Bronchial epithelial cell (primary cell): ENCODE data around the gene AFAP1L1. TPM values are rescaled to one million over a fixed set of nuclear protein-coding genes. Genes with fewer than 3 reads are reported as not detected.

Experiments
- DNase-seq: peaks from one replicate; pipeline ENCODE4 v3.0.0-alpha.2; 2010; ENCODE audit warnings: low read depth
- FAIRE-seq: peaks from 2 replicates; lab custom pipeline; 2011; peaks lifted over from hg19 to GRCh38; lab: Jason Lieb, UNC
- H3K27me3 ChIP-seq: 2 replicates; pipeline ENCODE4 v1.5.1; 2011; ENCODE audit warnings: low read length; ENCODE audit not compliant: control insufficient read depth, insufficient read depth
- H3K36me3 ChIP-seq: 2 replicates; pipeline ENCODE4 v1.5.1; 2011; ENCODE audit warnings: low read length; ENCODE audit not compliant: control insufficient read depth, insufficient read depth
- H3K4me3 ChIP-seq: 2 replicates; pipeline ENCODE4 v1.5.1; 2011; ENCODE audit warnings: mild to moderate bottlenecking, low read depth, low read length, control low read depth
- total RNA-seq: library from RNA; depleted of rRNA; stranded (reverse); fragments of >200 nt; gene quantifications from 2 replicates; pipeline ENCODE4 v1.2.1, GENCODE V29; 2014
- TF ChIP-seq, protein P1 (sequence below): IDR thresholded peaks from 2 replicates; pipeline ENCODE4 v1.5.1; 2011; ENCODE audit warnings: mild to moderate bottlenecking, moderate library complexity, low read length, control low read depth, inconsistent platforms; ENCODE audit not compliant: insufficient read depth, severe bottlenecking

AFAP1L1 gene
- total RNA-seq, 1 donor from 2014 or later: 17.4 TPM

DNA sequence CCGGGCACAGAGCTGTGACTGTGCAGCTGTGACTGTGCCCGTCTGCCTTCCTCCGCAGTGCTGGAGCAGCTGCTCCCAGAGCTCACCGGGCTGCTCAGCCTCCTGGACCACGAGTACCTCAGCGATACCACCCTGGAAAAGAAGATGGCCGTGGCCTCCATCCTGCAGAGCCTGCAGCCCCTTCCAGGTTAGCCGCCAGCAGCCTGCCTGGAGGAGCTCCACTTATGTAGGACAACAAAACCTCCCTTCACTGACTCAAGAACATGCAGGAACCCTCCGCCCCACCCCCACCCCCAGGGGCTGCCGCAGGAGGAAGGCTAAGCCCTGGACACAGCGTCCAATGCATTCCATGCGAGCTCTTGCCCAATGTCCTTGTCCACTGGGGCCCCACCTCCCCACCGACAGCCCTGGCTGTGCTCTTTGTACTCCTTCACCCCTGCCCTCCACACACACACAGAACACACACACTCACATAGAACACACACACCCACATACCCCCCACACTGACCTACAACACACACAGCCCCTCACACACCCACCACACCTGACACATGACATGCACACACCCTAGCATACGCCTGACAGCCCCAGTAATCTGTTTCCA lies 27.9 kb downstream of the AFAP1L1 start:
- Histone ChIP-seq H3K36me3 (peaks cover 4% of the 10 kb centered on the region), H3K27me3 (no peaks in the 10 kb centered on the region), H3K4me3 (no peak overlapping the region)
- TF ChIP-seq, protein P1, sequence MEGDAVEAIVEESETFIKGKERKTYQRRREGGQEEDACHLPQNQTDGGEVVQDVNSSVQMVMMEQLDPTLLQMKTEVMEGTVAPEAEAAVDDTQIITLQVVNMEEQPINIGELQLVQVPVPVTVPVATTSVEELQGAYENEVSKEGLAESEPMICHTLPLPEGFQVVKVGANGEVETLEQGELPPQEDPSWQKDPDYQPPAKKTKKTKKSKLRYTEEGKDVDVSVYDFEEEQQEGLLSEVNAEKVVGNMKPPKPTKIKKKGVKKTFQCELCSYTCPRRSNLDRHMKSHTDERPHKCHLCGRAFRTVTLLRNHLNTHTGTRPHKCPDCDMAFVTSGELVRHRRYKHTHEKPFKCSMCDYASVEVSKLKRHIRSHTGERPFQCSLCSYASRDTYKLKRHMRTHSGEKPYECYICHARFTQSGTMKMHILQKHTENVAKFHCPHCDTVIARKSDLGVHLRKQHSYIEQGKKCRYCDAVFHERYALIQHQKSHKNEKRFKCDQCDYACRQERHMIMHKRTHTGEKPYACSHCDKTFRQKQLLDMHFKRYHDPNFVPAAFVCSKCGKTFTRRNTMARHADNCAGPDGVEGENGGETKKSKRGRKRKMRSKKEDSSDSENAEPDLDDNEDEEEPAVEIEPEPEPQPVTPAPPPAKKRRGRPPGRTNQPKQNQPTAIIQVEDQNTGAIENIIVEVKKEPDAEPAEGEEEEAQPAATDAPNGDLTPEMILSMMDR: no peak
- DNase-seq: no peak
- no peak for FAIRE-seq

DNA sequence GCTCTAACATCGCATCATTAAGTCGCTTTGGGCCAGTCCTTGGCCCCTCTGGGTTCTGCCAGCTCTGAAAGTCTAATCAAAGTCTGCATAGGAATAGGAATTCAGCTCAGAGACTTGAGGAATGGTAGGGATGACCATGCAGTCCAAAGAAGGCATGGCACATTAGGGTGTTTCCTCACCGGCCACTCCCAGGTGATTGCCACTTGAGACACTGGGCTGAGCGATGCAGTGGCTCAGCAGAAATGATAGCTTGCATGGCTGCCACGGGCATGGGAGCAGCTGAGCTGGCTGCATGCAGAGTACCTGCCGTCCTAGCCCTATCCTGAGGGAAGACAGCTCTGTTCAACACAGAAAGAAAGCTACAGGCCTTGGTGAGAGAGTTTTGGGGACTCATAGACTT lies 28.8 kb downstream of the AFAP1L1 start:
- no peak for DNase-seq
- H3K4me3 ChIP-seq: no peak overlapping the region

DNA sequence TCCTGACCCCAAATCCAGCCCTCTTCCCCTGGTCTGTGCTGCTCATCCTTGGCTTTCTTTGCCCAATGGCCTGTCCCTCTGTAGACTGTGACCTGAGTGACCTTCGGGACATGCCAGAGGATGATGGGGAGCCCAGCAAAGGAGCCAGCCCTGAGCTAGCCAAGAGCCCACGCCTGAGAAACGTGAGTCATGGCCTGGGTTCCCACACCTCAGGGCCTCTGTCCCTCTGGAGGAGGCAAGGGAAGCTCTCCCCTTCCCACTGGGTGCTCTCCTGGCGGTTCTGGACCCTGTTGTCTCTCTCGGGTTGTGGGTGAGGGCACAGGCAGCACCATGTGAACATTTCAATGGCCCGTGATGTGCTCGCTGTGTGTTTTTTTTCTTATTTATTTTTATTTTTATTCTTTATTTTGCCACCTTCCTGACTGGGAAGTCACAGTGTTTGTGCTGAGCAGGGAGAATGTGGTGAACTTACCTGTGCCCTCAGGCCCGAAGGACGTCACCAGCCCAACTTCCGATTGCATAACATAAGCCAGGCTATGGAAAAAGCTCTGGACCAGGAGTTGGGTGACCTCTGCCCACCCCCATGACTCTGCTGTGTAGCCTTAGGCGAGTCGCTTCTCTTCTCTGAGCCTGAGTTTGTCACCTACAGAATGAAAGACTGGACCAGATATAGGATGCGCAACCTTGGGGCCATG lies 29.5 kb downstream of the AFAP1L1 start:
- TF ChIP-seq, protein P1: no peak
- no peak for FAIRE-seq
- no peak for DNase-seq
- H3K4me3 ChIP-seq: no peak overlapping the region
- H3K27me3 ChIP-seq: no peaks in the 10 kb centered on the region
- peaks cover 4% of the 10 kb centered on the region for H3K36me3 ChIP-seq

More for the DNA sequence above, 28.8 kb downstream of the AFAP1L1 start:
- FAIRE-seq: no peak
- TF ChIP-seq, protein P1: no peak
- Histone ChIP-seq H3K36me3 (peaks cover 4% of the 10 kb centered on the region), H3K27me3 (no peaks in the 10 kb centered on the region)

DNA sequence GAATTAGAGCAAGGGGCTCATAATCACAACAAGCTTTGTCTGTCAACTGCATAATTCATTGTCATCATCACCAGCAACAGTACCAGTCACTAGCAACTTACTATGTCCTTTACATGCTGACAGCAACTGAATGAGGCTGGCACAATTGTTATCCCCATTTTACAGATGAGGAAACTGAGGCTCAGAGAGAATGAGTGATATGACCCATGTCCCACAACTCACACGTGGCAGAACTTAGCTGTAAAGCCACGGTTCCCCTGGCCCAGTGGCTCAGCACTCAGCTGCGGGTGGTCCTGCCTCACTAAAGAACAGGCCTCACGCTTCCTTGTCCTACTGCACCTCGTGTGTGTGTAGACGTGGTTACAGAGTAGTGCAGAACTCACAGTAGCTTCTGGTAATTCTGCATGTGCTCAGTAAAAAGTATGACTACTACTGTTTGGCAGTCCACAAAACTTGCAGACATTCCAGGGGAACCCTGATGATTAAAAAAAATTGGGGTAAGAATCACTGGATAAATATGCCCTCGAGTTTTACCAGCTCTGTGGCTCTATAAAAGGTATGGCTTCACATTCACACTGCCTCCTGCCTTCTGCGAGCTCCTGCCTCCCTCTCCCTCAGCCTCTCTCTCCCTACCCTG lies 30.2 kb downstream of the AFAP1L1 start:
- peaks cover 4% of the 10 kb centered on the region for H3K36me3 ChIP-seq
- TF ChIP-seq, protein P1: no peak
- FAIRE-seq: peak; percentile 28

DNA sequence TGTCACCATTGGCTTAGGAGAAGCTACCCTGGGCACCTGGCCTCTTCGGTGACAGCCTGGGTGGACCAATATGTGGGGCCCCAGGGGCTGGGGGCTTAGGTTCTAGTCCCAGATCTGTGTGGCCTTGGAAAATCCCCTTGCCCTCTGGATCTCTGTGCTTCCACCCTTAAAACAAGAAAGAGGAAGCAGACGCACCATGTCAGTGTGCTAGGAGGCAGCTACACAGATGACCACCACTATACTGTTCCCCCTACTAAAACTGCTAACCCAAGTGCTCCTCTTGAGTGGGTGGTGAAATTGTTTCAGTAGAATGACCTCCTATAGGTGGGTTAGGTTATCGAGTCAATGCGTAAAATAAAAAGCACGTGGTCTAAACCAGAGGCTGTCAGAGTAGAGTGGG lies 31.0 kb downstream of the AFAP1L1 start:
- no peak for FAIRE-seq
- Histone ChIP-seq H3K27me3 (no peaks in the 10 kb centered on the region), H3K4me3 (no peak overlapping the region), H3K36me3 (peaks cover 4% of the 10 kb centered on the region)
- TF ChIP-seq, protein P1: no peak
- no peak for DNase-seq

More for the DNA sequence above, 30.2 kb downstream of the AFAP1L1 start:
- no peak overlapping the region for H3K4me3 ChIP-seq
- H3K27me3 ChIP-seq: no peaks in the 10 kb centered on the region
- no peak for DNase-seq
